ENCODE measurements around the gene THAP8. TPM values are rescaled to one million over a fixed set of nuclear protein-coding genes. Genes with fewer than 3 reads are reported as not detected.

The THAP8 gene, protein sequence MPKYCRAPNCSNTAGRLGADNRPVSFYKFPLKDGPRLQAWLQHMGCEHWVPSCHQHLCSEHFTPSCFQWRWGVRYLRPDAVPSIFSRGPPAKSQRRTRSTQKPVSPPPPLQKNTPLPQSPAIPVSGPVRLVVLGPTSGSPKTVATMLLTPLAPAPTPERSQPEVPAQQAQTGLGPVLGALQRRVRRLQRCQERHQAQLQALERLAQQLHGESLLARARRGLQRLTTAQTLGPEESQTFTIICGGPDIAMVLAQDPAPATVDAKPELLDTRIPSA
- 7.6 and 8.8 TPM in 2 replicates for total RNA-seq (2022)
- Bru-seq, nascent RNA = percentile 53 among the genes with signal in this experiment
- percentile 47 among the genes with signal in this experiment for BruChase-seq, experiment 1, labeled RNA remaining after a 2-hour chase
- percentile 44 among the genes with signal in this experiment for BruChase-seq, experiment 2, labeled RNA remaining after a 6-hour chase
- long read RNA-seq, transcript THAP8-201 (4 exons, 1,825 nt) = major isoform, 20 of 31 reads
- long read RNA-seq, partial matches to known transcripts = 6 of 31 reads
- long read RNA-seq, other reads (novel, unspliced or antisense) = 5 of 31 reads

DNA sequence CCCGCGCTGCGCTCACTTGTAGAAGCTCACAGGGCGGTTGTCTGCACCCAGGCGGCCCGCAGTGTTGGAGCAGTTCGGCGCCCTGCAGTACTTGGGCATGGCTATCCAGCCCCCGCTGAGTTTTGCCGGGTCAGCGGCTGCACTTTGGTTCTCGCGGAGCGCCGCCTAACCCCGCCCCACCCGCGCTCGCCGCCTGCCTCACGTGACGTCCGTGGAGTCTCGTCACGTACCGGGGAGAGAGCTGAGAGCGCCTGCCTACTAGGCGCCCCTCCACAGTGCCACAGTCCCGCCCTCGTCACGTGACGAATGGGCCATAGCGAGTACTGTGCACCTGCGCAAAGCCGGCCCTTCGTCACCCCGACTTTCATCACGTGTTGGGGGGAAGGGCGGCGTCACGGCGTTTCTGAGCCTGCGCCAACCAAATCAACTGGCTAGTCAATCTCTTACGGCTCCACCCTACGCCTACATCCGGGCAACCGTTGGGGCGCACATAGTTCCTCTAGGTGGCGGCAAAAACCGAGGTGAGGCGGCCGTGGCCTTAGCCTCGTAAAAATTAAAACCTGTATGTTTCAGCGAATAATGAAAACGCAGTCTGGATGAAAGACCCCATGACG is at the start of gene THAP8:
TSS of gene THAP8 (minus strand) at position 167 of the 614 bp plus-strand sequence. CDS start at position 99, 68 bp downstream.
- no peaks in the 10 kb centered on the region for H3K9me3 ChIP-seq
- H3K4me3 Mint-ChIP-seq (ENCODE audit: unreplicated experiment) = peak within 1 kb of the TSS; percentile 88
- peak within 1 kb of the TSS; percentile 82 for H3K27ac Mint-ChIP-seq (ENCODE audit: unreplicated experiment)
- peak; percentile 99 to 100 for DNase-seq
- no peaks in the 10 kb centered on the region for H3K9me3 Mint-ChIP-seq (ENCODE audit: unreplicated experiment)
- peak within 1 kb of the TSS; percentile 61 for H3K4me3 ChIP-seq (ENCODE audit: low read depth, low read length)
- H3K4me1 ChIP-seq = peaks cover 22% of the 10 kb centered on the region; the same call in 1 of the 2 replicates
- ChIA-PET POLR2A (interaction anchor here (0.5 to 1.7 kb wide), 7 partner anchors 12 to 306 kb away, joined by 3 to 15 read pairs (median 10); partner anchors contain the start of genes ALKBH6, LIN37, POLR2I and SYNE4), CTCF (interaction anchor here (0.8 to 1.1 kb wide), 4 partner anchors 40 to 74 kb away, joined by 3 to 6 read pairs (median 5); partner anchors contain the start of genes ALKBH6 and SYNE4)
- H3K27me3 Mint-ChIP-seq (ENCODE audit: insufficient read depth, unreplicated experiment) = no peaks in the 10 kb centered on the region
- peaks cover 25% of the 10 kb centered on the region for H3K4me1 Mint-ChIP-seq (ENCODE audit: low read depth, unreplicated experiment)
- intact Hi-C loops (cut with micrococcal nuclease; ENCODE audit: unreplicated experiment) = loop anchor here (1.0 to 5.0 kb wide), 9 partner anchors 12 to 352 kb away; partner anchors contain the start of genes ALKBH6, HSPB6, SDHAF1 and SYNE4
- peaks cover 47% of the 10 kb centered on the region for H3K36me3 Mint-ChIP-seq (ENCODE audit: insufficient read depth, unreplicated experiment)
- TF ChIP-seq, protein P1, sequence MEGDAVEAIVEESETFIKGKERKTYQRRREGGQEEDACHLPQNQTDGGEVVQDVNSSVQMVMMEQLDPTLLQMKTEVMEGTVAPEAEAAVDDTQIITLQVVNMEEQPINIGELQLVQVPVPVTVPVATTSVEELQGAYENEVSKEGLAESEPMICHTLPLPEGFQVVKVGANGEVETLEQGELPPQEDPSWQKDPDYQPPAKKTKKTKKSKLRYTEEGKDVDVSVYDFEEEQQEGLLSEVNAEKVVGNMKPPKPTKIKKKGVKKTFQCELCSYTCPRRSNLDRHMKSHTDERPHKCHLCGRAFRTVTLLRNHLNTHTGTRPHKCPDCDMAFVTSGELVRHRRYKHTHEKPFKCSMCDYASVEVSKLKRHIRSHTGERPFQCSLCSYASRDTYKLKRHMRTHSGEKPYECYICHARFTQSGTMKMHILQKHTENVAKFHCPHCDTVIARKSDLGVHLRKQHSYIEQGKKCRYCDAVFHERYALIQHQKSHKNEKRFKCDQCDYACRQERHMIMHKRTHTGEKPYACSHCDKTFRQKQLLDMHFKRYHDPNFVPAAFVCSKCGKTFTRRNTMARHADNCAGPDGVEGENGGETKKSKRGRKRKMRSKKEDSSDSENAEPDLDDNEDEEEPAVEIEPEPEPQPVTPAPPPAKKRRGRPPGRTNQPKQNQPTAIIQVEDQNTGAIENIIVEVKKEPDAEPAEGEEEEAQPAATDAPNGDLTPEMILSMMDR (IDR thresholded peaks at IDR 0.05; ENCODE audit: insufficient read depth in 1 of 2, low read depth in 1 of 2, low read length in 1 of 2, severe bottlenecking in 1 of 2, unreplicated experiment in 1 of 2) = peak in 1 of 2 experiments; percentile 43
- H3K27me3 ChIP-seq (replicated peaks; ENCODE audit: control insufficient read depth, insufficient read depth, low read length) = no peaks in the 10 kb centered on the region
- H3K36me3 ChIP-seq (ENCODE audit: control insufficient read depth, insufficient read depth, low read length) = peaks cover 1% of the 10 kb centered on the region
- BruUV-seq (replicated peaks) = no TSS peak

GRCh38 chr19:36103040-36103626 is 49.0 kb upstream of the THAP8 start:
- intact Hi-C loops (cut with micrococcal nuclease; ENCODE audit: unreplicated experiment) = no loop called here
- H3K36me3 Mint-ChIP-seq (ENCODE audit: insufficient read depth, unreplicated experiment) = peaks cover 45% of the 10 kb centered on the region
- H3K9me3 Mint-ChIP-seq (ENCODE audit: unreplicated experiment) = no peaks in the 10 kb centered on the region
- TF ChIP-seq, protein P1 (IDR thresholded peaks at IDR 0.05; ENCODE audit: insufficient read depth in 1 of 2, low read depth in 1 of 2, low read length in 1 of 2, severe bottlenecking in 1 of 2, unreplicated experiment in 1 of 2) = no peak
- Histone ChIP-seq H3K9me3 (no peaks in the 10 kb centered on the region), H3K4me1 (no peaks in the 10 kb centered on the region), H3K36me3 (ENCODE audit: control insufficient read depth, insufficient read depth, low read length) (no peaks in the 10 kb centered on the region; the same call in 1 of the 2 replicates), H3K4me3 (ENCODE audit: low read depth, low read length) (no peak overlapping the region), H3K27me3 (replicated peaks; ENCODE audit: control insufficient read depth, insufficient read depth, low read length) (no peaks in the 10 kb centered on the region)
- no peaks in the 10 kb centered on the region for H3K27me3 Mint-ChIP-seq (ENCODE audit: insufficient read depth, unreplicated experiment)
- CTCF ChIA-PET = no interaction called here
- no peak overlapping the region for H3K27ac Mint-ChIP-seq (ENCODE audit: unreplicated experiment)
- DNase-seq = no peak
- no peak overlapping the region for H3K4me3 Mint-ChIP-seq (ENCODE audit: unreplicated experiment)
- POLR2A ChIA-PET = no interaction called here
- BruUV-seq (replicated peaks) = no TSS peak
- H3K4me1 Mint-ChIP-seq (ENCODE audit: low read depth, unreplicated experiment) = no peaks in the 10 kb centered on the region

All from Caco-2 (cell line).